ENCODE data around the gene RPS18.

DNA sequence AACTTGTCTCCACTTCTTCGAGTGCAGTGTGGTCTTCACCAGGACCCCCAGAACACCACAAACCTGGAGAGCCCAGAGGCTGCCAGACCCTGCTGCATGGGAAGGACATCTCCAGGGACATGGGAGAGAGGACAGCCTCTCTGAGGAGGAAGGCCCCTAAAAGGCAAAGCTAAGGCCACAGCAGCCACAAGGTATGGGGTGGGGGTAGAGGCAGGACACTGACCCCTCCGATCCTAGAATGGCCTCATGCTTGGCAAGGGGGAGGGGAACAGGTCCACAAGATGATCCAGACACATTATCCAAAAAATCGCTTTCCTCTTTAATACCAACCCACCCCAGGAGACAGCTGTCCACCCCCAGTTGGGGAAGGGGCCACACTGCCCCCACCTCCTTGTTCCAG is 6.9 kb downstream of the RPS18 start:
- TF ChIP-seq, protein P1, sequence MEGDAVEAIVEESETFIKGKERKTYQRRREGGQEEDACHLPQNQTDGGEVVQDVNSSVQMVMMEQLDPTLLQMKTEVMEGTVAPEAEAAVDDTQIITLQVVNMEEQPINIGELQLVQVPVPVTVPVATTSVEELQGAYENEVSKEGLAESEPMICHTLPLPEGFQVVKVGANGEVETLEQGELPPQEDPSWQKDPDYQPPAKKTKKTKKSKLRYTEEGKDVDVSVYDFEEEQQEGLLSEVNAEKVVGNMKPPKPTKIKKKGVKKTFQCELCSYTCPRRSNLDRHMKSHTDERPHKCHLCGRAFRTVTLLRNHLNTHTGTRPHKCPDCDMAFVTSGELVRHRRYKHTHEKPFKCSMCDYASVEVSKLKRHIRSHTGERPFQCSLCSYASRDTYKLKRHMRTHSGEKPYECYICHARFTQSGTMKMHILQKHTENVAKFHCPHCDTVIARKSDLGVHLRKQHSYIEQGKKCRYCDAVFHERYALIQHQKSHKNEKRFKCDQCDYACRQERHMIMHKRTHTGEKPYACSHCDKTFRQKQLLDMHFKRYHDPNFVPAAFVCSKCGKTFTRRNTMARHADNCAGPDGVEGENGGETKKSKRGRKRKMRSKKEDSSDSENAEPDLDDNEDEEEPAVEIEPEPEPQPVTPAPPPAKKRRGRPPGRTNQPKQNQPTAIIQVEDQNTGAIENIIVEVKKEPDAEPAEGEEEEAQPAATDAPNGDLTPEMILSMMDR (IDR thresholded peaks at IDR 0.05; ENCODE audit: insufficient read depth, low read length), result no peak
- TF ChIP-seq GABPA (IDR thresholded peaks at IDR 0.05; ENCODE audit: low read depth), result no peak
- TF ChIP-seq POLR2AphosphoS5 (IDR thresholded peaks at IDR 0.05; ENCODE audit: low read depth), result no peak; the same call in 1 of the 2 replicates
- TF ChIP-seq, protein P2, sequence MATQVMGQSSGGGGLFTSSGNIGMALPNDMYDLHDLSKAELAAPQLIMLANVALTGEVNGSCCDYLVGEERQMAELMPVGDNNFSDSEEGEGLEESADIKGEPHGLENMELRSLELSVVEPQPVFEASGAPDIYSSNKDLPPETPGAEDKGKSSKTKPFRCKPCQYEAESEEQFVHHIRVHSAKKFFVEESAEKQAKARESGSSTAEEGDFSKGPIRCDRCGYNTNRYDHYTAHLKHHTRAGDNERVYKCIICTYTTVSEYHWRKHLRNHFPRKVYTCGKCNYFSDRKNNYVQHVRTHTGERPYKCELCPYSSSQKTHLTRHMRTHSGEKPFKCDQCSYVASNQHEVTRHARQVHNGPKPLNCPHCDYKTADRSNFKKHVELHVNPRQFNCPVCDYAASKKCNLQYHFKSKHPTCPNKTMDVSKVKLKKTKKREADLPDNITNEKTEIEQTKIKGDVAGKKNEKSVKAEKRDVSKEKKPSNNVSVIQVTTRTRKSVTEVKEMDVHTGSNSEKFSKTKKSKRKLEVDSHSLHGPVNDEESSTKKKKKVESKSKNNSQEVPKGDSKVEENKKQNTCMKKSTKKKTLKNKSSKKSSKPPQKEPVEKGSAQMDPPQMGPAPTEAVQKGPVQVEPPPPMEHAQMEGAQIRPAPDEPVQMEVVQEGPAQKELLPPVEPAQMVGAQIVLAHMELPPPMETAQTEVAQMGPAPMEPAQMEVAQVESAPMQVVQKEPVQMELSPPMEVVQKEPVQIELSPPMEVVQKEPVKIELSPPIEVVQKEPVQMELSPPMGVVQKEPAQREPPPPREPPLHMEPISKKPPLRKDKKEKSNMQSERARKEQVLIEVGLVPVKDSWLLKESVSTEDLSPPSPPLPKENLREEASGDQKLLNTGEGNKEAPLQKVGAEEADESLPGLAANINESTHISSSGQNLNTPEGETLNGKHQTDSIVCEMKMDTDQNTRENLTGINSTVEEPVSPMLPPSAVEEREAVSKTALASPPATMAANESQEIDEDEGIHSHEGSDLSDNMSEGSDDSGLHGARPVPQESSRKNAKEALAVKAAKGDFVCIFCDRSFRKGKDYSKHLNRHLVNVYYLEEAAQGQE (IDR thresholded peaks at IDR 0.05; ENCODE audit: insufficient replicate concordance, low read depth), result no peak
